Right lobe of liver (tissue), 6 donors: ENCODE results near the gene HNRNPA2B1. TPM values are rescaled to one million over a fixed set of nuclear protein-coding genes. Genes with fewer than 3 reads are reported as not detected.
"Not testable (repeated sequence)": the region's sequence is repeated elsewhere in the genome, so short reads cannot be mapped to it uniquely, and the experiment has no call there.

Experiments used
- ATAC-seq, 4 donors: fragments of 200-7000 bp; cut with Tn5 transposase; one replicate each; pipeline ENCODE4 v1.9.1; 2020; ENCODE audit warnings: mild to moderate bottlenecking in 4 of 4, moderate library complexity in 4 of 4
- DNase-seq, 3 donors: peaks; one replicate each; pipeline ENCODE4 v3.0.0-alpha.2; 2020
- H3K27ac ChIP-seq, 3 donors: fragments of 200-600 bp; one replicate each; pipeline ENCODE4 v1.8.0; 2022
- H3K27me3 ChIP-seq, 2 donors: fragments of 200-600 bp; one replicate each; pipeline ENCODE4 v1.8.0; 2022
- H3K36me3 ChIP-seq, 4 donors: fragments of 200-600 bp; sonication (generic) in 1 of 4; one replicate each; pipeline versions ENCODE4 v1.5.1 to v1.8.0; 2017 to 2022; ENCODE audit warnings: control low read depth in 1 of 4
- H3K4me1 ChIP-seq, 4 donors: fragments of 200-600 bp; sonication (generic) in 1 of 4; one replicate each; pipeline versions ENCODE4 v1.5.1 to v1.8.0; 2017 to 2022; ENCODE audit warnings: control low read depth in 1 of 4
- H3K4me3 ChIP-seq, 3 donors: fragments of 200-600 bp; one replicate each; pipeline ENCODE4 v1.8.0; 2022
- H3K9me3 ChIP-seq, 4 donors: fragments of 200-600 bp; sonication (generic) in 1 of 4; one replicate each; pipeline versions ENCODE4 v1.5.1 to v1.8.0; 2017 to 2022; ENCODE audit warnings: control low read depth in 1 of 4
- POLR2A ChIP-seq: fragments of 450-650 bp; IDR thresholded peaks from one replicate; pipeline ENCODE4 v1.6.1; 2017; ENCODE audit warnings: antibody characterized with exemption, mild to moderate bottlenecking
- WGBS: methylation state at CpG from one replicate; pipeline ENCODE4 v1.1.6; 2018; ENCODE audit warnings: low coverage, low lambda C conversion rate; ENCODE audit not compliant: insufficient coverage; ENCODE audit errors: missing lambda C conversion rate; 5-methylcytosine and 5-hydroxymethylcytosine counted together
- intact Hi-C, 2 donors: fragments of 100-400 bp; cut with DNase I; formaldehyde crosslinking; loops; one replicate each; pipeline versions ENCODE4 v1.11.2 to v1.14.1; 2022
- total RNA-seq, 6 experiments: library from RNA; depleted of rRNA in 2 of 6; stranded (reverse); fragments of >200 nt in 2 of 6; fragmentation: NEBNext Ultra II Directional in 3 of 6; extraction: Animal tissue kit (Norgen Biotek cat#: 25700) in 3 of 6; gene quantifications; one replicate each; pipeline versions ENCODE4 v1.1.0 to v1.2.4, GENCODE V29; 2016 to 2023
- TF ChIP-seq, protein P1 (sequence below), 4 donors: fragments of 200-600 bp in 3 of 4; fragments of 450-650 bp in 1 of 4; IDR thresholded peaks; one replicate each; pipeline versions ENCODE4 v1.5.1 to v1.8.0; 2016 to 2022; ENCODE audit warnings: antibody characterized with exemption in 4 of 4, mild to moderate bottlenecking in 2 of 4
- donor health status: DM: no; HTN: yes; CAD: no.
- donor health status: DM: no; HTN: no; CAD: no.
- donor health status: DM: no; HTN: no; CAD: no.
- donor health status: DM: no; HTN: yes; CAD: no.
- donor health status: DM: no; HTN: yes; CAD: no.

The HNRNPA2B1 gene
- total RNA-seq, 6 experiments from 2014 or later = 93.5 to 252 (median 165) TPM

DNA sequence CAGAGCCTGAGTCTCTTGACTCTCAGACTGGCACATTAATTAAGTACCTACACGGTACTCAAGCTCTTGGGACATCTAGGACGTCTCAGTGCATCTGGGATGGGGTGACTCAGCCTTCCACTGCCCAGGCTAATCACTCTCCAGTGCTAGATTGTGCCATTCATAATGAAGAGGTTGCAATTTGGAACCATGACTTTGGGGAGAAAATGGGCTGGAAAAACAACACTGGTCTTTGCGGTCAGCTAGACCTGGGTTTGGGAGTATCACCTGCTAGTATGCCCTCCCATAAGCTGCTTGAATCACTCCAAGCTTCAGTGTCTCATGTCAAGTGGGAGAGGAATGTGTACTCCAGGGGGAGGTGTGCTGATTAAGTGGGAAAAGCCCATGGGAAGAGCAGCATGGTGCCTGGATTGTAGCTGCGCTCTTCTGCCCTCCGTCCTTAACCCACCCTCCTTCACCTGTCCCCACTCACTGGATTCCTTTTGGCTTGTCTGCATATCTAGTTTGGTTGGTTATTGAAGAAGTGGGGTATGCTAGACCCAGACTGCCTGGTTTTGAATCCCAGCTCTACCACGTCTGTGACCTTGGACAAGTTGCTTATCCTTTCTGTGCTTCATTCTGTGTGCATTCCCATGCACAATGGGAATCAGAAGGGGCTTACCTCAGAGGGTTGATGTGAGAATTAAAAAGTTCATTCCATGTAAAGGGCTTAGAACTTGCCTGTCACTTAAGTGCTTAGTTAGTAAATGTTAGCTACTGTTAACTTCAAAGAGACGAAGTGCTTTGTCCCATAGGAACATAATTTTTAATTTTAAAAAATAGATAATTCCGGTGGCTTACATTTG is 44.8 kb downstream of the HNRNPA2B1 start:
- Histone ChIP-seq H3K4me3 (no peak overlapping the region), H3K36me3 (no peaks in the 10 kb centered on the region), H3K9me3 (no peaks in the 10 kb centered on the region), H3K27ac (no peak overlapping the region), H3K4me1 (peaks cover 0 to 6% (median 0%) of the 10 kb centered on the region in 4 donors), H3K27me3 (no peaks in the 10 kb centered on the region)
- WGBS = 55% methylated on average over 8 of the region's 8 CpGs
- intact Hi-C loops = no loop called here
- DNase-seq = no peak
- no peak for ATAC-seq
- no peak for TF ChIP-seq POLR2A
- TF ChIP-seq, protein P1, sequence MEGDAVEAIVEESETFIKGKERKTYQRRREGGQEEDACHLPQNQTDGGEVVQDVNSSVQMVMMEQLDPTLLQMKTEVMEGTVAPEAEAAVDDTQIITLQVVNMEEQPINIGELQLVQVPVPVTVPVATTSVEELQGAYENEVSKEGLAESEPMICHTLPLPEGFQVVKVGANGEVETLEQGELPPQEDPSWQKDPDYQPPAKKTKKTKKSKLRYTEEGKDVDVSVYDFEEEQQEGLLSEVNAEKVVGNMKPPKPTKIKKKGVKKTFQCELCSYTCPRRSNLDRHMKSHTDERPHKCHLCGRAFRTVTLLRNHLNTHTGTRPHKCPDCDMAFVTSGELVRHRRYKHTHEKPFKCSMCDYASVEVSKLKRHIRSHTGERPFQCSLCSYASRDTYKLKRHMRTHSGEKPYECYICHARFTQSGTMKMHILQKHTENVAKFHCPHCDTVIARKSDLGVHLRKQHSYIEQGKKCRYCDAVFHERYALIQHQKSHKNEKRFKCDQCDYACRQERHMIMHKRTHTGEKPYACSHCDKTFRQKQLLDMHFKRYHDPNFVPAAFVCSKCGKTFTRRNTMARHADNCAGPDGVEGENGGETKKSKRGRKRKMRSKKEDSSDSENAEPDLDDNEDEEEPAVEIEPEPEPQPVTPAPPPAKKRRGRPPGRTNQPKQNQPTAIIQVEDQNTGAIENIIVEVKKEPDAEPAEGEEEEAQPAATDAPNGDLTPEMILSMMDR (IDR thresholded peaks at IDR 0.05) = no peak

DNA sequence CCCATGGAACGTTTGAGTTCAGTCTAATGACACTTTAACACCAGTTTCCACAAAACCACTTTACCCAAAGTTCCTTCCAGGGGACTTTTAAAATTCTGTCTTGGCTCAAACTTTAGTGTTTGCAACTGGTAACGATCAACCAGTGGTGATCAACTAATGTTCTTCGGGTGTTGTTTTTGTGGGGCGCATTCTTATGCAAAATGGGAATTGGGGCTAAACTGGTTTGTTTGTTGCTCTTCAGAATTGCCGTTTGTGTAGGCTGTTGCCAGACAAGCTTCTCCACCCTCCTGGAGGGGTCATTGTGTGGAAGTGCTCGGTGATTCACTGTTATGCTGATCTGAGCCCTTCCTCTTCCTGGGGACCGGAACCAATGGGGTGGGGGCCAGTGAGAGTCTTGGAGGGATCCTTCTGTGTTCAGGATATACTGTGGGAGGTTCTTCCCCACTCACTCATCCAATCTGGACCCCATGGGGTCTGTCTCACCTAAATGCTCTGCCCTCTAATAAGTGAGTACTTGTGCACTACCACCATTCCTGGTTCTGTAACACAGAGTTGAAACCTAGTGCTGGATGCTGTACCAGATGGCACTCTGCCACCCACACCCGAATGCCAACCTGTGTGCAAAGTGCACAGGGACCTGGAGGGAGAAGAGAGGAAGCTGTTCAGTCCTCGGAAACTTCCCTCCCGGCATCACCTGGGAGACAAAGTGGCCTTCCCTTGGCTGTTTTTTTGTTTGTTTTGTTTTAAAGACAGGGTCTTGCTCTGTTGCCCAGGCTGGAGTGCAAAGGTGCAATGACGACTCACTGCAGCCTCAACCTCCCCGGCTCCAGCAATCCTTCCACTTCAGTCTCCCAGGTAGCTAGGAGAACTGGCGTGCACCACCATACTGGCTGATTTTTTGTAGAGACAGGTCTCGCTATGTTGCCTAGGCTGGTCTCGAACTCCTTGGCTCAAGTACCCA is 46.4 kb downstream of the HNRNPA2B1 start:
- WGBS = 48% methylated on average over 11 of the region's 15 CpGs
- H3K36me3 ChIP-seq = no peaks in the 10 kb centered on the region
- no peaks in the 10 kb centered on the region for H3K9me3 ChIP-seq
- DNase-seq (no peak), ATAC-seq (peak; percentile 20 to 53 (median 32))
- TF ChIP-seq, protein P1 (IDR thresholded peaks at IDR 0.05) = no peak
- TF ChIP-seq POLR2A = no peak
- no peak overlapping the region for H3K4me3 ChIP-seq
- H3K27me3 ChIP-seq = no peaks in the 10 kb centered on the region
- intact Hi-C loops = no loop called here
- H3K4me1 ChIP-seq = peaks cover 0 to 6% (median 0%) of the 10 kb centered on the region in 4 donors
- no peak overlapping the region for H3K27ac ChIP-seq

DNA sequence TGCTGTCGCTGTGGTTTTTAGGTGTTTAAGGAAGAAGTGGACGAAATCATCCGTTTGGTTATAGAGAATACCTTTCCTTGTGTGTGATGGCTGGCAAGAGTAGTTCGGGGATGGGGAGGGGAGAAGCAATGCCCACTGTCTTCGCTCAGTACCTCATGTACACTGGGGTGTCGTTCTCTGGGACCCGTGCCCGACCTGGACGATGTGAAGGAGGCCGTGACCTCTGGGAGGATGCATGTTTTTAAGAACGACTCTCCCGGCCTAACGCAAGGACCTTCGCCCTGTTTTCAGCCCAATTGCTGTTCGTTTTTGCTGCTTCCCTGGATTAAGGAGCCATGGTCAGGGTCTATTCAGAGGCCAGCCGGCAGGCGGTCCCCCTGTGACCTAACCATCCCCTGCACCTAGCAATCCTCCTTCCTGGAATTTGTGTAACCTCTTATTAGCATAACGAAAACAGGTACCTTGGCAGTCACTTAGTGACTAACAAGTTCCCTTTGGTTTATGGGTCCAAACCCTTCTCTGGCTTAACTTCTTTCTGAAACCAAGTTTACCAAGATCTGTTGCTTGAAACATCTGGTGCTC is 47.2 kb downstream of the HNRNPA2B1 start:
- H3K27ac ChIP-seq = no peak overlapping the region
- no peaks in the 10 kb centered on the region for H3K27me3 ChIP-seq
- TF ChIP-seq, protein P1 (IDR thresholded peaks at IDR 0.05) = no peak
- no peak for TF ChIP-seq POLR2A
- ATAC-seq (no peak), DNase-seq (no peak)
- peaks cover 0 to 6% (median 0%) of the 10 kb centered on the region in 4 donors for H3K4me1 ChIP-seq
- H3K36me3 ChIP-seq = no peaks in the 10 kb centered on the region
- H3K9me3 ChIP-seq = no peaks in the 10 kb centered on the region
- H3K4me3 ChIP-seq = peak overlapping the region; percentile 33 to 57 (median 38)
- intact Hi-C loops = no loop called here
- 17% methylated on average over 4 of the region's 18 CpGs for WGBS

DNA sequence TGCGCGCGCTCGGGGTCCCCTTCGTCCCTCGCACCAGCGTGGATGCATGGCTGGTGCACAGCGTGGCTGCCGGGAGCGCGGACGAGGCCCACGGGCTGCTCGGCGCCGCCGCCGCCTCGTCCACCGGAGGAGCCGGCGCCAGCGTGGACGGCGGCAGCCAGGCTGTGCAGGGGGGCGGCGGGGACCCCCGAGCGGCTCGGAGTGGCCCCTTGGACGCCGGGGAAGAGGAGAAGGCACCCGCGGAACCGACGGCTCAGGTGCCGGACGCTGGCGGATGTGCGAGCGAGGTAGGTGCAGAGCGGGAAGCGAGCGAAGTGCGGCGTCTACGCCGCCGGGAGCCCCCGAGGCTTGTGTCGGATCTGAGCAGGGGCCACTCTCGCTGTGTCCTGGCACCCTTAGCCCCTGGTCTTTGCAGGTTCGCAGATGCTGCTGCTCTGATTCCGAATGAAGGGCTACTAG is 47.7 kb downstream of the HNRNPA2B1 start:
- DNase-seq, H3K36me3 ChIP-seq, intact Hi-C loops, H3K27me3 ChIP-seq, H3K4me1 ChIP-seq, H3K9me3 ChIP-seq, H3K27ac ChIP-seq: not testable (repeated sequence)
- ATAC-seq = peak in 2 of 4 donors; percentile 3 to 14
- 8% methylated on average over 24 of the region's 54 CpGs for WGBS
- H3K4me3 ChIP-seq = peak overlapping the region; percentile 33 to 57 (median 38)
